SK-N-SH (cell line): ENCODE measurements around the gene RFT1.

Experiments used
- CHD2 ChIP-seq: fragments of 150-350 bp; IDR thresholded peaks from 2 replicates; pipeline ENCODE4 v1.6.1; 2018; ENCODE audit warnings: low read length; ENCODE audit not compliant: partially characterized antibody
- EZH2phosphoT487 ChIP-seq: fragments of 200-600 bp; sonication (generic); IDR thresholded peaks from 2 replicates; pipeline ENCODE4 v1.6.1; 2017; ENCODE audit warnings: low read depth, mixed run types, mild to moderate bottlenecking, antibody characterized with exemption, moderate library complexity, borderline replicate concordance
- JUND ChIP-seq: IDR thresholded peaks from 2 replicates; pipeline ENCODE4 v1.4.0; 2012
- MXI1 ChIP-seq: IDR thresholded peaks from 2 replicates; pipeline ENCODE4 v1.6.1; 2012; ENCODE audit warnings: mild to moderate bottlenecking, low read depth, low read length, improper control_type of control experiment
- NFIC ChIP-seq: IDR thresholded peaks from 2 replicates; pipeline ENCODE4 v1.4.0; 2012; ENCODE audit warnings: borderline replicate concordance
- POLR2AphosphoS5 ChIP-seq: IDR thresholded peaks from 2 replicates; pipeline ENCODE4 v1.6.1; 2012; ENCODE audit warnings: low read depth, low read length
- RAD21 ChIP-seq: IDR thresholded peaks from 2 replicates; pipeline ENCODE4 v1.6.1; 2012; ENCODE audit warnings: mild to moderate bottlenecking, low read length
- RCOR1 ChIP-seq: fragments of 150-350 bp; IDR thresholded peaks from 2 replicates; pipeline ENCODE4 v1.6.1; 2017; ENCODE audit warnings: antibody characterized with exemption, low read length
- RXRA ChIP-seq: IDR thresholded peaks from 2 replicates; pipeline ENCODE4 v1.4.0; 2012; ENCODE audit warnings: low read depth, mild to moderate bottlenecking, borderline replicate concordance
- SIN3A ChIP-seq: IDR thresholded peaks from 2 replicates; pipeline ENCODE4 v1.6.1; 2012; ENCODE audit warnings: low read depth, mild to moderate bottlenecking, low read length, moderate library complexity, borderline replicate concordance
- TAF1 ChIP-seq: IDR thresholded peaks from 2 replicates; pipeline ENCODE4 v1.6.1; 2012; ENCODE audit warnings: low read depth, mild to moderate bottlenecking, low read length, moderate library complexity, borderline replicate concordance
- TCF12 ChIP-seq: IDR thresholded peaks from 2 replicates; pipeline ENCODE4 v1.4.0; 2012
- TEAD4 ChIP-seq: IDR thresholded peaks from 2 replicates; pipeline ENCODE4 v1.4.0; 2012; ENCODE audit warnings: mild to moderate bottlenecking, borderline replicate concordance; ENCODE audit not compliant: insufficient read depth
- TF ChIP-seq, protein P1 (sequence below): fragments of 200-600 bp; sonication (generic); IDR thresholded peaks from 2 replicates; pipeline ENCODE4 v1.6.1; 2017; ENCODE audit warnings: antibody characterized with exemption, mild to moderate bottlenecking, moderate library complexity

DNA sequence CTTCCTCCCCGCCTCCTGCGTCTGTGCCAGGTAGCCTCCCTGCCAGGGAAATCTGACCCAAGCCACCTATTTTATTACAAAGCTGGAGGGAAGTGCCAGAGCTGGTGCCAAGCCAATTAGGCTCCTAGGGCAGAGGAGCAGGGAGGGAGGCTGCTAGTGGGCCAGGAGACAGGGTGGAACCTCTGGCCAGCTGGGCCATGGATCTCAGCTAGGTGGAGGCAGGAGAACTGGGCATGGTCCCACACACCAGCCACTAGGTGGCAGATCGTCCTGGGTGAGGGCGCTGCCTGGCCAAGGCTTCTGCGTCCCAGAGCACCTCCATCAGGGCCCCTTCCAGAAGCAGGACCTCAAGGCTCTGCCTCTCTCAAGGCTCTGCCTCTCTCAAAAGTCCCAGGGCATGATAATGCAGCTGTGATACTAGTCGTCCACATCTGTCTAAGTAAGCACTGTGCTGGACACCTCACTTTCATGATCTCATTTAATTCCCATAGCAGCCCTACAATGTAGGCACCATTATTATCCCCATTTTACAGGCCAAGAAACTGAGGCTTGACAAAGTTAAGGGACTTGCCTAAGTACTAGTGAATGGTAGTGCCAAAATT is 4.5 kb upstream of the RFT1 start:
- TF ChIP-seq CHD2 (no peak), SIN3A (no peak), POLR2AphosphoS5 (no peak), EZH2phosphoT487 (no peak), RAD21 (peak; percentile 77), RXRA (no peak), TAF1 (no peak), NFIC (no peak), RCOR1 (no peak), TEAD4 (no peak), JUND (no peak), TCF12 (no peak), MXI1 (no peak)
- TF ChIP-seq, protein P1, sequence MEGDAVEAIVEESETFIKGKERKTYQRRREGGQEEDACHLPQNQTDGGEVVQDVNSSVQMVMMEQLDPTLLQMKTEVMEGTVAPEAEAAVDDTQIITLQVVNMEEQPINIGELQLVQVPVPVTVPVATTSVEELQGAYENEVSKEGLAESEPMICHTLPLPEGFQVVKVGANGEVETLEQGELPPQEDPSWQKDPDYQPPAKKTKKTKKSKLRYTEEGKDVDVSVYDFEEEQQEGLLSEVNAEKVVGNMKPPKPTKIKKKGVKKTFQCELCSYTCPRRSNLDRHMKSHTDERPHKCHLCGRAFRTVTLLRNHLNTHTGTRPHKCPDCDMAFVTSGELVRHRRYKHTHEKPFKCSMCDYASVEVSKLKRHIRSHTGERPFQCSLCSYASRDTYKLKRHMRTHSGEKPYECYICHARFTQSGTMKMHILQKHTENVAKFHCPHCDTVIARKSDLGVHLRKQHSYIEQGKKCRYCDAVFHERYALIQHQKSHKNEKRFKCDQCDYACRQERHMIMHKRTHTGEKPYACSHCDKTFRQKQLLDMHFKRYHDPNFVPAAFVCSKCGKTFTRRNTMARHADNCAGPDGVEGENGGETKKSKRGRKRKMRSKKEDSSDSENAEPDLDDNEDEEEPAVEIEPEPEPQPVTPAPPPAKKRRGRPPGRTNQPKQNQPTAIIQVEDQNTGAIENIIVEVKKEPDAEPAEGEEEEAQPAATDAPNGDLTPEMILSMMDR: peak; percentile 70
